GM12874 (cell line): ENCODE measurements around the gene SV2B.

Experiments used
- TF ChIP-seq, protein P1 (sequence below): IDR thresholded peaks from 2 replicates; pipeline ENCODE4 v1.5.1; 2011; ENCODE audit warnings: low read depth, mild to moderate bottlenecking, control low read depth, low read length, moderate library complexity; ENCODE audit not compliant: insufficient read depth

SV2B gene

DNA sequence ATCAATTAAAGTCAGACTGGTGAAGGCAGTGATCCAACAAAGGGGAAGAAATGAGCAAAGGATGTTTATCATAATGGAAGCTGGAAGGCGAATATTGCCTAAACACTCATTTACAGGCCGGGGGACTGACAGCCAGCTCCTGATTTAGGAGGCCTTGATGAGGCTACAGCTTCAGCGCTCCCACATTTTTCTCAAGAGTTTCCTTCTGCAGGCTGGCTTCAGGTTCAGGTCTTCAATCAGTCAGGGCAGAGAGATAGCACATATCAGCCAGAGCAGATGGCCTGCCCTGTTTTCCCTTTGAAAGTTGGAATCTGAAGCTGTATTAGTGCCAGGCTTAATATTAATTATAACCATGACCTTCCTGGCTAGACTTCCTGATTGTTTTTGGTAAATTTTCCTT is 218.9 kb downstream of the SV2B start:
- TF ChIP-seq, protein P1, sequence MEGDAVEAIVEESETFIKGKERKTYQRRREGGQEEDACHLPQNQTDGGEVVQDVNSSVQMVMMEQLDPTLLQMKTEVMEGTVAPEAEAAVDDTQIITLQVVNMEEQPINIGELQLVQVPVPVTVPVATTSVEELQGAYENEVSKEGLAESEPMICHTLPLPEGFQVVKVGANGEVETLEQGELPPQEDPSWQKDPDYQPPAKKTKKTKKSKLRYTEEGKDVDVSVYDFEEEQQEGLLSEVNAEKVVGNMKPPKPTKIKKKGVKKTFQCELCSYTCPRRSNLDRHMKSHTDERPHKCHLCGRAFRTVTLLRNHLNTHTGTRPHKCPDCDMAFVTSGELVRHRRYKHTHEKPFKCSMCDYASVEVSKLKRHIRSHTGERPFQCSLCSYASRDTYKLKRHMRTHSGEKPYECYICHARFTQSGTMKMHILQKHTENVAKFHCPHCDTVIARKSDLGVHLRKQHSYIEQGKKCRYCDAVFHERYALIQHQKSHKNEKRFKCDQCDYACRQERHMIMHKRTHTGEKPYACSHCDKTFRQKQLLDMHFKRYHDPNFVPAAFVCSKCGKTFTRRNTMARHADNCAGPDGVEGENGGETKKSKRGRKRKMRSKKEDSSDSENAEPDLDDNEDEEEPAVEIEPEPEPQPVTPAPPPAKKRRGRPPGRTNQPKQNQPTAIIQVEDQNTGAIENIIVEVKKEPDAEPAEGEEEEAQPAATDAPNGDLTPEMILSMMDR, result no peak

DNA sequence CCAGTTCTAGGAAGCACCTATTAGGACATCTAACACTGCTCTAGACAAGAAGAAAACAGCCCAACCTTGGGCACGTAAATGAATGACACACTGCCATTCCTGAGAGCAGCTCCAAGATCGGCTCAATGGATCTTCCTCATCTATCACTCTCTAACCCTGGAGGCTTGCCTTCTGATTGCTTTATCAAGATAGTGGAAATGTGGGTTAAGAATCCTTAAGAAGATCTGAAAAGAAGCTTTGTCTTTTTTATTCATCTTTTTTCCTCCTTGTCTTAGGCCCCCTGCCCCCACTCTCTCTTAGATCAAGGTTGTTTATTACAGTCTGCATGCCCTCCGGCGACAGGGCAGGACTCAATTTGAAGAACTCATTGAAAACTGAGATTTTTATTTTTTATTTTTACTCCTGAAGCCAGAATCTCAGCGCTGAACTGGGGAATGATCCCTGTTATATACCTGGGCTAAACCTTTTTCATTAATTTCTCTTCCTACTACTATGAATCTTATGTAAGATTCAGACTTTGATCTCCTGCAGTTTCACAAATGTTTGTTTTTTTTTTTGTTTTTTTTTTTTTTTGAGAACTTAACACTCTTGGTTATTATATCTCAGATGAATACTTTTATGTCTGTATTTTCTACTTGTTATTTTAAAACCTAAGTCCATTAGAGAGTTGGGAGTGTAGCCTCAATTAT is 219.5 kb downstream of the SV2B start:
- TF ChIP-seq, protein P1, result no peak

DNA sequence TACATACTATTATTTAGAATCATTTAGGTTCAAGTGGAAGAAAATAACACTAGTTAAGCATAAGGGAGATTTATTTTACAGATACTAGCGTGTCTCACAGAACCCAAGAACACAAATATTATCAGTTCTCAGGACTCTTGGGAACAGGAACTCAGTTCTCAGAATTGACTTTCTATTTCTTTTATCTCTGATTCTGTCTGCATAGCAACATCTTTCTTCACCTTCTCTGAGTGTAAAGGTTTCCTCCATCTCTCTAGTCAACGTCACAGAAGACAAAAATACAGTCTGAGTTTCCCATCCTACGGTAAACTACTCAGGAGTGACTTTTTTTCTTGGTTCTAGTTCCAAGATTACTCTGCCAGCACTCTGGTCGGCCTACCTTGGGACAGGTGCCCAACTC is 220.0 kb downstream of the SV2B start:
- TF ChIP-seq, protein P1, result no peak

DNA sequence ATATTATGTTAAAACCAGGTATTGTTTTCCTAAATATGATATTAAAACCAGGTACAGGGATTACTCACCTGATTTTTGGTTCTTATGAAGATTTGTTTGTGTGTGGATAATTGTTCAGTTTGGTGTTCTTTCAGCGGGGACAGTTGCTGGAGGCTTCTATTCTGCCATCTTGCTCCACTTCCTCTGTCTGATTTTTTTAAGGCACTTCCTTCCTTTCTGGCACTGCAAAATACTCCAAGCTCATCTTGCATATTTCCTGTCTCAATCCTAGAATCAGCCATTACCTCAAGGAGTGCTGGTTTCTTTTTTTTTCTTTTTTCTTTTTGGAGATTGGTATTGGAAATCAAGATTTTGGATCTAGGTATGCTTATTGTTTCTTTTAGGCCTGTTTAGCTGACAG is 229.9 kb downstream of the SV2B start:
- TF ChIP-seq, protein P1, result no peak

DNA sequence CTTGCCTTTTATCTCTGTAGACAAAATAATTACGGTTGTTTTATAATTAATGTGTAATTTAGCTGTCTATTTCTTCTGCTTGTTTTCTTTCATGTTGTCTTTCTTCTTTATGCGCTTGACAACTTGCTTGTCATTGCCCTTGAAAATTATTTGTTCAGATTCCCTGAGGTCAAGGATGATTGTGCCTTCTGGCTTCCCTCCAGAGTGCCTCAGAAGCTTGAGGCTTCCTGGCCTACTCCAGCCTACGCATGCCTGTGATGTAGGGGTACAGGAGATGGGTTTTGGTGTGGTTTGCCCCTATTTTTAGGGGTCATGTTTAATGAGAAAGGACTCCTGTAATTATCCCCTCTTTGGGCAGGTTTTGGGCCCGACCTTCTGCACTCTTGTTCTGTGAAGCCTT is 231.5 kb downstream of the SV2B start:
- TF ChIP-seq, protein P1, result no peak

DNA sequence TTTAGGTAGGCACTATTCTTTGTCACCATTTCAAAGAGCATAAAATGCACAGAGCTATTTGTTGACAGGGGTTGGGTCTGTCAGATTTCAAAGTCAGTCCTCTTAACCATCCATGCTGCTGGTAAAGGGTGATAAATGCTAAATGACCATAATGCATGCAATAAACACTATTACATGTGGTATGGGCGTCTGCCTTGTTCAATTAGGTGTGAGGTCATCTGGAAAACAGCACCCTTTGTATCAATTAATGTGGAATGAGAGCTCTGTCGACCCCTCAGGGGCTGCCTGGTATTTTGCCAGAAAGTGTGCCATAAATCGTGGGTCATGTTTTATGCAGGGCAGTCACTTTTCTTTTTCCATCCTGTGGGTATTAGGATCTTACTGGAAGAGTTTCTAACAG is 235.6 kb downstream of the SV2B start:
- TF ChIP-seq, protein P1, result no peak

DNA sequence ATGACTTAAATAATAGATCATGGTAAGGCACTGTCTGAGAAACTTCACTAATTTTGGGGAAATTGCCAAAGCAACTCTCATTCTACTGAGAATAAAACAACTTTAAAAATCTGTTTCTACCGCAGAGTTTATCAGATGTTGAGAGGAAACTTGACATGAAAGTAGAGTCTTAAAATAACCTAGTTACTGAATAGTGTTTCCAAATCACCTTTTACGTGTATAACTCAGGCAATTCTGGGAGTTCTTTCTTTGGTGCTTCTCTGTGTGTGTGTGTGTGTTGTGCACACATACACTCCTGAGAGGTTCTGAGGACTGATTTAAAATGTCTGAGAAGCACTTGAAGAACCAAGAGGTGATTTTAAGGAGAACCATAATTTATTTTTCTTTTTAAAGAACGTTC is 236.6 kb downstream of the SV2B start:
- TF ChIP-seq, protein P1, result no peak

DNA sequence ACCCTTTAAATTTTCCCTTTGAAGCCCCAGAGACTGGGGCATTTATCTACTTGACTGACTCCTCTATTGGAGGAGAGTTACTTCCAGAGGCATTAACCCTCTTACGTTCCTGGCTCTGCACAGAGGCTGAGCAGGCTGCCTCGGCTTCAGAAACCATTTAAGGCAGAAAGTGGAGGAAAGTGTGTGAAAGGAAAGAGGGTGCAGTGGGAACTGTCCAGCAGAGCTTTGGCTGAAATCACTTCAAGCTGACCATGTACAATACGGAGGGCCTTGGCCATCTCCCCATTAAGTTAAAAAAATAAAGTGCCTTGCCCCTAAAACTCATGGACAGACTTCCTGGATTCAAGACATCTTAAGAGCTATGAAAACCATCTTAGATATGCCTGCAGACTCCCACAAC is 238.7 kb downstream of the SV2B start:
- TF ChIP-seq, protein P1, result no peak
